IMR-90 (cell line): ENCODE data around the gene MCTP2. TPM values are rescaled to one million over a fixed set of nuclear protein-coding genes. Genes with fewer than 3 reads are reported as not detected.

Experiments used
- ATAC-seq: fragments of 200-7000 bp; cut with Tn5 transposase; 2 replicates; pipeline ENCODE4 v1.9.1; 2020; ENCODE audit warnings: low read depth, mild to moderate bottlenecking, moderate library complexity
- BruUV-seq: library from RNA; stranded (reverse); fragments of 400-500 nt; replicated peaks from 2 replicates; lab custom pipeline; 2021; lab: Mats Ljungman, UMichigan
- CTCF ChIA-PET: fragments of 300-600 bp; formaldehyde crosslinking; extraction: SDS; loops from one replicate; lab custom pipeline; 2021; ENCODE audit warnings: antibody characterized with exemption; lab: Yijun Ruan, JAX
- POLR2A ChIA-PET: fragments of 300-600 bp; sonication (Branson Sonifier 250); formaldehyde crosslinking; loops from one replicate; lab custom pipeline; 2022; ENCODE audit warnings: antibody characterized with exemption; ENCODE audit not compliant: unreplicated experiment; lab: Charles Lee
- DNase-seq: peaks from one replicate; pipeline ENCODE4 v3.0.0; 2013
- H2AFZ ChIP-seq: replicated peaks from 2 replicates; pipeline ENCODE3; 2013; ENCODE audit warnings: low read length, mild to moderate bottlenecking; ENCODE audit not compliant: poor library complexity
- H2AK5ac ChIP-seq: 2 replicates; pipeline ENCODE4 v1.6.1; 2013; ENCODE audit warnings: low read depth, low read length, inconsistent platforms
- H2AK9ac ChIP-seq: replicated peaks from 2 replicates; pipeline ENCODE3; 2013; ENCODE audit warnings: mild to moderate bottlenecking, low read depth, low read length, moderate library complexity; ENCODE audit not compliant: poor library complexity
- H2BK120ac ChIP-seq: 2 replicates; pipeline ENCODE4 v1.6.1; 2013; ENCODE audit warnings: low read depth, low read length, inconsistent platforms
- H2BK15ac ChIP-seq: 3 replicates; pipeline ENCODE4 v1.6.1; 2013; ENCODE audit warnings: low read depth, low read length, inconsistent platforms
- H2BK20ac ChIP-seq: 2 replicates; pipeline ENCODE4 v1.6.1; 2013; ENCODE audit warnings: low read depth, mild to moderate bottlenecking, inconsistent platforms, low read length, moderate library complexity
- H2BK5ac ChIP-seq: 2 replicates; pipeline ENCODE4 v1.6.1; 2013; ENCODE audit warnings: mild to moderate bottlenecking, low read depth, low read length, inconsistent platforms; ENCODE audit not compliant: poor library complexity, severe bottlenecking
- H3K14ac ChIP-seq: replicated peaks from 2 replicates; pipeline ENCODE4 v1.6.1; 2013; ENCODE audit warnings: low read depth, low read length, inconsistent platforms
- H3K18ac ChIP-seq: 2 replicates; pipeline ENCODE4 v1.6.1; 2013; ENCODE audit warnings: low read depth, low read length, control low read depth
- H3K23ac ChIP-seq: 2 replicates; pipeline ENCODE4 v1.6.1; 2013; ENCODE audit warnings: low read depth, low read length, inconsistent platforms
- H3K27ac ChIP-seq: 2 replicates; pipeline ENCODE4 v1.5.1; 2013; ENCODE audit warnings: mild to moderate bottlenecking, control low read depth, low read length; ENCODE audit not compliant: insufficient read depth
- H3K27me3 ChIP-seq: 2 replicates; pipeline ENCODE4 v1.6.1; 2013; ENCODE audit warnings: low read length; ENCODE audit not compliant: control insufficient read depth, insufficient read depth
- H3K36me3 ChIP-seq: 2 replicates; pipeline ENCODE4 v1.6.1; 2013; ENCODE audit warnings: low read length, mixed read lengths; ENCODE audit not compliant: control insufficient read depth, insufficient read depth
- H3K4ac ChIP-seq: 2 replicates; pipeline ENCODE4 v1.6.1; 2013; ENCODE audit warnings: low read depth, low read length, inconsistent platforms
- H3K4me1 ChIP-seq: 2 replicates; pipeline ENCODE4 v1.6.1; 2013; ENCODE audit warnings: low read length, mixed read lengths; ENCODE audit not compliant: control insufficient read depth, insufficient read depth
- H3K4me2 ChIP-seq: 2 replicates; pipeline ENCODE4 v1.6.1; 2013; ENCODE audit warnings: low read depth, mild to moderate bottlenecking, control low read depth, low read length, moderate library complexity
- H3K4me3 ChIP-seq: 2 replicates; pipeline ENCODE4 v1.5.1; 2013; ENCODE audit warnings: low read depth, mild to moderate bottlenecking, control low read depth, low read length, moderate library complexity; ENCODE audit not compliant: insufficient read depth
- H3K56ac ChIP-seq: 2 replicates; pipeline ENCODE4 v1.6.1; 2013; ENCODE audit warnings: low read length, inconsistent platforms; ENCODE audit not compliant: insufficient read depth; ENCODE audit errors: extremely low read depth
- H3K79me1 ChIP-seq, 2 experiments: 2 replicates each; pipeline ENCODE4 v1.6.1; 2013; ENCODE audit warnings: low read length in 2 of 2, inconsistent platforms in 1 of 2, low read depth in 1 of 2
- H3K9ac ChIP-seq: 2 replicates; pipeline ENCODE4 v1.6.1; 2013; ENCODE audit warnings: low read depth, low read length, control low read depth
- H3K9me1 ChIP-seq: 2 replicates; pipeline ENCODE4 v1.6.1; 2013; ENCODE audit warnings: low read length, inconsistent platforms; ENCODE audit not compliant: insufficient read depth
- H3K9me3 ChIP-seq: 2 replicates; pipeline ENCODE4 v1.6.1; 2013; ENCODE audit warnings: low read length; ENCODE audit not compliant: control insufficient read depth, insufficient read depth
- H4K20me1 ChIP-seq: 2 replicates; pipeline ENCODE4 v1.6.1; 2013; ENCODE audit warnings: low read length, inconsistent platforms; ENCODE audit not compliant: insufficient read depth
- H4K5ac ChIP-seq: 2 replicates; pipeline ENCODE4 v1.6.1; 2013; ENCODE audit warnings: mild to moderate bottlenecking, low read depth, low read length, control low read depth
- H4K8ac ChIP-seq, 2 experiments: 2 replicates each; pipeline ENCODE4 v1.6.1; 2013; ENCODE audit warnings: low read depth in 2 of 2, low read length in 2 of 2, control low read depth in 1 of 2, inconsistent platforms in 1 of 2
- H4K91ac ChIP-seq: 2 replicates; pipeline ENCODE4 v1.6.1; 2013; ENCODE audit warnings: low read depth, low read length, inconsistent platforms; ENCODE audit not compliant: insufficient read depth
- BHLHE40 ChIP-seq: fragments of 150-350 bp; IDR thresholded peaks from 2 replicates; pipeline ENCODE4 v1.6.1; 2016; ENCODE audit warnings: mild to moderate bottlenecking, low read depth, low read length
- CEBPB ChIP-seq: IDR thresholded peaks from 2 replicates; pipeline ENCODE4 v1.6.1; 2012; ENCODE audit warnings: low read depth, low read length, improper control_type of control experiment
- CHD1 ChIP-seq: IDR thresholded peaks from 2 replicates; pipeline ENCODE4 v1.6.1; 2012; ENCODE audit warnings: low read depth, low read length, improper control_type of control experiment
- CTCF ChIP-seq: conservative IDR thresholded peaks from 2 replicates; pipeline ENCODE4 v1.5.1; 2012; ENCODE audit warnings: mild to moderate bottlenecking, low read depth, low read length, improper control_type of control experiment
- MAFK ChIP-seq: IDR thresholded peaks from 2 replicates; pipeline ENCODE4 v1.6.1; 2012; ENCODE audit warnings: low read depth, low read length, improper control_type of control experiment
- MAZ ChIP-seq: IDR thresholded peaks from 2 replicates; pipeline ENCODE4 v1.6.1; 2012; ENCODE audit warnings: low read depth, mild to moderate bottlenecking, low read length, improper control_type of control experiment, moderate library complexity, borderline replicate concordance
- MXI1 ChIP-seq: IDR thresholded peaks from 2 replicates; pipeline ENCODE4 v1.6.1; 2012; ENCODE audit warnings: low read depth, mild to moderate bottlenecking, low read length, moderate library complexity, borderline replicate concordance
- NFE2L2 ChIP-seq: fragments of 150-350 bp; IDR thresholded peaks from 2 replicates; pipeline ENCODE4 v1.6.1; 2016; ENCODE audit warnings: low read depth, mild to moderate bottlenecking, low read length
- POLR2A ChIP-seq: IDR thresholded peaks from 2 replicates; pipeline ENCODE4 v1.6.1; 2012; ENCODE audit warnings: mild to moderate bottlenecking, low read depth, low read length
- RAD21 ChIP-seq: IDR thresholded peaks from 2 replicates; pipeline ENCODE4 v1.6.1; 2012; ENCODE audit warnings: low read length, improper control_type of control experiment
- RCOR1 ChIP-seq: IDR thresholded peaks from 2 replicates; pipeline ENCODE4 v1.6.1; 2012; ENCODE audit warnings: mild to moderate bottlenecking, low read length, improper control_type of control experiment; ENCODE audit not compliant: insufficient replicate concordance
- RFX5 ChIP-seq: IDR thresholded peaks from 2 replicates; pipeline ENCODE4 v1.8.0; 2012; ENCODE audit warnings: low read depth, mild to moderate bottlenecking, low read length, moderate library complexity
- SMC3 ChIP-seq: fragments of 150-350 bp; IDR thresholded peaks from 2 replicates; pipeline ENCODE4 v1.6.1; 2016; ENCODE audit warnings: low read depth, mild to moderate bottlenecking, antibody characterized with exemption, low read length, moderate library complexity
- WGBS, 2 experiments: methylation state at CpG; one replicate each; pipeline versions ENCODE4 v1.1.5 to v1.1.7; 2013; ENCODE audit warnings: missing lambda C conversion rate in 2 of 2; ENCODE audit not compliant: insufficient read length in 1 of 2; ENCODE audit errors: extremely low coverage in 2 of 2; 5-methylcytosine and 5-hydroxymethylcytosine counted together
- dilution Hi-C: fragments of 300-500 bp; cut with HindIII; formaldehyde crosslinking; loops from one replicate; pipeline ENCODE4 v1.14.3; 2018; ENCODE audit warnings: low sequenced_read_pairs; ENCODE audit not compliant: unreplicated experiment
- in situ Hi-C: fragments of 300-500 bp; cut with MboI; formaldehyde crosslinking; loops from 3 replicates; pipeline ENCODE4 v1.14.3; 2019; ENCODE audit warnings: low sequenced_read_pairs, inconsistent platforms, mixed read lengths
- intact Hi-C: fragments of 100-400 bp; cut with micrococcal nuclease; formaldehyde crosslinking; loops from 2 replicates; pipeline ENCODE4 v1.10.0; 2022
- polyA plus RNA-seq, 3 experiments: library from polyadenylated mRNA; depleted of rRNA; stranded (reverse); fragments of >200 nt; gene quantifications; 2 replicates each; pipeline ENCODE4 v1.2.3, GENCODE V29; 2012; ENCODE audit warnings: low replicate concordance in 1 of 3
- total RNA-seq: library from RNA; depleted of rRNA; stranded (reverse); fragments of >200 nt; gene quantifications from 2 replicates; pipeline ENCODE4 v1.2.3, GENCODE V29; 2012
- TF ChIP-seq, protein P1 (sequence below): fragments of 150-350 bp; IDR thresholded peaks from 2 replicates; pipeline ENCODE4 v1.6.1; 2017; ENCODE audit warnings: mild to moderate bottlenecking, antibody characterized with exemption, low read length, low read depth
- TF ChIP-seq, protein P2 (sequence below): fragments of 150-350 bp; IDR thresholded peaks from 2 replicates; pipeline ENCODE4 v1.6.1; 2016; ENCODE audit warnings: low read depth, mild to moderate bottlenecking, low read length, moderate library complexity, borderline replicate concordance

Gene MCTP2
- total and polyA plus RNA-seq, 2 of the 4 experiments (the other 2 are of a cell fraction), result 5.1 to 9.9 TPM

- ChIA-PET POLR2A (no interaction called here), CTCF (interaction anchor here (1.0 kb wide), 1 partner anchor 9 kb away, joined by 4 read pairs; no protein-coding TSS in a partner anchor)
- Histone ChIP-seq H3K18ac (no peak overlapping the region), H4K91ac (no peak overlapping the region), H4K8ac (no peak overlapping the region), H3K9me1 (no peaks in the 10 kb centered on the region), H3K4me1 (0 out of 2 replicates have a peak, but pooled peaks cover 2% of the 10 kb centered on the region), H3K4me2 (no peak overlapping the region), H2BK120ac (no peak overlapping the region), H2AFZ (no peak overlapping the region), H3K23ac (no peak overlapping the region), H3K27ac (no peak overlapping the region), H3K9ac (no peak overlapping the region), H3K27me3 (no peaks in the 10 kb centered on the region), H3K56ac (no peak overlapping the region), H2BK20ac (no peak overlapping the region), H3K4ac (no peak overlapping the region), H2BK5ac (no peak overlapping the region), H3K36me3 (no peaks in the 10 kb centered on the region), H2BK15ac (no peak overlapping the region), H3K9me3 (no peaks in the 10 kb centered on the region), H3K4me3 (no peak overlapping the region), H3K14ac (no peak overlapping the region), H4K5ac (no peak overlapping the region), H2AK5ac (no peak overlapping the region), H4K20me1 (no peaks in the 10 kb centered on the region), H2AK9ac (no peak overlapping the region), H3K79me1 (no peaks in the 10 kb centered on the region)
- TF ChIP-seq, protein P1, sequence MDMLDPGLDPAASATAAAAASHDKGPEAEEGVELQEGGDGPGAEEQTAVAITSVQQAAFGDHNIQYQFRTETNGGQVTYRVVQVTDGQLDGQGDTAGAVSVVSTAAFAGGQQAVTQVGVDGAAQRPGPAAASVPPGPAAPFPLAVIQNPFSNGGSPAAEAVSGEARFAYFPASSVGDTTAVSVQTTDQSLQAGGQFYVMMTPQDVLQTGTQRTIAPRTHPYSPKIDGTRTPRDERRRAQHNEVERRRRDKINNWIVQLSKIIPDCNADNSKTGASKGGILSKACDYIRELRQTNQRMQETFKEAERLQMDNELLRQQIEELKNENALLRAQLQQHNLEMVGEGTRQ, result no peak
- no peak for TF ChIP-seq RCOR1
- TF ChIP-seq NFE2L2, result no peak
- no peak for TF ChIP-seq CHD1
- no peak for TF ChIP-seq BHLHE40
- TF ChIP-seq, protein P2, sequence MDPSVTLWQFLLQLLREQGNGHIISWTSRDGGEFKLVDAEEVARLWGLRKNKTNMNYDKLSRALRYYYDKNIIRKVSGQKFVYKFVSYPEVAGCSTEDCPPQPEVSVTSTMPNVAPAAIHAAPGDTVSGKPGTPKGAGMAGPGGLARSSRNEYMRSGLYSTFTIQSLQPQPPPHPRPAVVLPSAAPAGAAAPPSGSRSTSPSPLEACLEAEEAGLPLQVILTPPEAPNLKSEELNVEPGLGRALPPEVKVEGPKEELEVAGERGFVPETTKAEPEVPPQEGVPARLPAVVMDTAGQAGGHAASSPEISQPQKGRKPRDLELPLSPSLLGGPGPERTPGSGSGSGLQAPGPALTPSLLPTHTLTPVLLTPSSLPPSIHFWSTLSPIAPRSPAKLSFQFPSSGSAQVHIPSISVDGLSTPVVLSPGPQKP, result no peak
- no peak for TF ChIP-seq POLR2A
- no peak for TF ChIP-seq RAD21
- TF ChIP-seq MAFK, result no peak
- no peak for TF ChIP-seq CEBPB
- TF ChIP-seq MXI1, result no peak
- TF ChIP-seq SMC3, result no peak
- TF ChIP-seq MAZ, result no peak
- TF ChIP-seq RFX5, result no peak
- TF ChIP-seq CTCF, result no peak
- in situ Hi-C loops (no loop called here), dilution Hi-C loops (no loop called here), intact Hi-C loops (no loop called here)
- WGBS, 2 experiments, result no CpG with 5 or more reads among the region's 3 CpGs
- no TSS peak for BruUV-seq
- DNase-seq (no peak), ATAC-seq (no peak)
Observed at GRCh38 chr15:94397337-94397736, 166.0 kb downstream of the MCTP2 start.
